Testis (tissue), 2 donors: ENCODE results near the gene ALG14.

Experiments
- CTCF ChIP-seq, 3 experiments: fragments of 450-650 bp in 2 of 3; fragments of 200-600 bp in 1 of 3; sonication (generic) in 1 of 3; IDR thresholded peaks; one replicate each; pipeline ENCODE4 v1.5.1; 2016 to 2019; ENCODE audit warnings: antibody characterized with exemption in 3 of 3, mild to moderate bottlenecking in 2 of 3, moderate library complexity in 1 of 3
- POLR2A ChIP-seq: fragments of 450-650 bp; IDR thresholded peaks from one replicate; pipeline ENCODE4 v1.6.1; 2017; ENCODE audit warnings: antibody characterized with exemption, mild to moderate bottlenecking, moderate library complexity

DNA sequence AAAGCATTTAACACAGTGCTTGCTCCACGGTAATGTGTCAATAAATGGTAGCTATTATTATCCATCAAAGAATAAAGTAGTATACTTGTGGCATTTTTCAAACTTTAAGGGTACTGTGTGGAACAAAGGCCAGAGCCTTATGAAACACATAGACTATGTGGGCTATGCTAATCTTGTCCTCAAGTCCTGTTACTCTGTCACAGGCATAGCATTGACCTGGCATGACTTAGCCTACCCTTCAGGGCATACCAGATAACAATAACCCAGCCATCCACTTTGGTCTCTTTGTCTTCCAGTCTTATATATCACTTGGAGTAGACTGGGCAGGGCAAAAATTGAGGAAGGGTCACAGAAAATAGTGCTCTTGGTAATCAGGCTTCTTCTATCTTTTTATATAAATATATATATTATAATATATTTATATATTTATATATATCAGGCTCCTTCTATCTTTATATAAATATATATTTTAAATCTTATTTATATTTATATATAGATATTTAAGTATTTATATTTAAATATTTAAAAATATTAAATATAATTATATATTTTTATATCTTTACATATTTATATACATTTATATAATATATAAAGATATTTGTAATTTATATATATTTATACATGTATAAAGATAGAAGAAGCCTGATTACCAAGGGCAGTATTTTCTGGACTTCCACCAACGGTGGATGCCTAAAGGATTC, 79.7 kb downstream of the ALG14 start:
- TF ChIP-seq POLR2A (no peak), CTCF (IDR thresholded peaks at IDR 0.05) (no peak)
